Neural cell (in vitro differentiated cells): ENCODE results near the gene KIAA1143. TPM values are rescaled to one million over a fixed set of nuclear protein-coding genes. Genes with fewer than 3 reads are reported as not detected.

ENCODE experiments used
- H2AFZ ChIP-seq: fragments of 200-600, 300-800 bp; sonication (generic), shearing (Covaris generic); 2 replicates; pipeline ENCODE4 v1.6.0; 2014; ENCODE audit warnings: low read depth, mild to moderate bottlenecking, antibody characterized with exemption, low read length, moderate library complexity
- H3F3A ChIP-seq: fragments of 200-600 bp; shearing (Covaris generic); 2 replicates; pipeline ENCODE4 v1.6.1; 2016; ENCODE audit warnings: mild to moderate bottlenecking, moderate library complexity, mixed read lengths, antibody characterized with exemption, low read length; ENCODE audit not compliant: insufficient read depth, poor library complexity, severe bottlenecking
- H3K27ac ChIP-seq: fragments of 200-600, 300-800 bp; sonication (generic), shearing (Covaris generic); 2 replicates; pipeline ENCODE4 v1.5.1; 2014; ENCODE audit warnings: mild to moderate bottlenecking, low read length, moderate library complexity
- H3K27me3 ChIP-seq: fragments of 300-800, 200-600 bp; sonication (generic), shearing (Covaris generic); 2 replicates; pipeline ENCODE4 v1.6.0; 2014; ENCODE audit warnings: mild to moderate bottlenecking, low read depth, low read length, moderate library complexity; ENCODE audit not compliant: insufficient read depth
- H3K36me3 ChIP-seq: fragments of 300-800, 200-600 bp; sonication (generic), shearing (Covaris generic); 2 replicates; pipeline ENCODE4 v1.5.1; 2014; ENCODE audit warnings: mild to moderate bottlenecking, antibody characterized with exemption, low read length, moderate library complexity; ENCODE audit not compliant: insufficient read depth
- H3K4me2 ChIP-seq: fragments of 300-800, 200-600 bp; sonication (generic), shearing (Covaris generic); 2 replicates; pipeline ENCODE4 v1.6.0; 2014; ENCODE audit warnings: mild to moderate bottlenecking, low read length
- H3K4me3 ChIP-seq: fragments of 300-800, 200-600 bp; sonication (generic), shearing (Covaris generic); 2 replicates; pipeline ENCODE4 v1.5.1; 2014; ENCODE audit warnings: mild to moderate bottlenecking, low read length, moderate library complexity
- H3K79me2 ChIP-seq: fragments of 200-600 bp; shearing (Covaris generic); replicated peaks from 2 replicates; pipeline ENCODE4 v1.6.0; 2014; ENCODE audit warnings: mild to moderate bottlenecking, low read length, moderate library complexity; ENCODE audit not compliant: insufficient read depth
- H3K9ac ChIP-seq: fragments of 300-800, 200-600 bp; sonication (generic), shearing (Covaris generic); 2 replicates; pipeline ENCODE4 v1.6.1; 2016; ENCODE audit warnings: mild to moderate bottlenecking, low read length, mixed read lengths
- H3K9me2 ChIP-seq: fragments of 200-600 bp; shearing (Covaris generic); 2 replicates; pipeline ENCODE4 v1.6.1; 2016; ENCODE audit warnings: mild to moderate bottlenecking, low read length, mixed read lengths; ENCODE audit not compliant: insufficient read depth
- H3K9me3 ChIP-seq: fragments of 200-600, 300-800 bp; sonication (generic), shearing (Covaris generic); 2 replicates; pipeline ENCODE4 v1.6.1; 2016; ENCODE audit warnings: mild to moderate bottlenecking, mixed run types, low read length, moderate library complexity, mixed read lengths
- H4K20me1 ChIP-seq: fragments of 200-600 bp; shearing (Covaris generic); 2 replicates; pipeline ENCODE4 v1.6.1; 2016; ENCODE audit warnings: mild to moderate bottlenecking, mixed run types; ENCODE audit not compliant: insufficient read depth
- CTCF ChIP-seq: fragments of 450-650 bp; IDR thresholded peaks from 2 replicates; pipeline ENCODE4 v1.5.1; 2014; ENCODE audit warnings: antibody characterized with exemption, mild to moderate bottlenecking, moderate library complexity; ENCODE audit not compliant: poor library complexity, severe bottlenecking
- EP300 ChIP-seq: fragments of 450-650 bp; conservative IDR thresholded peaks from 2 replicates; pipeline ENCODE4 v1.6.1; 2014; ENCODE audit warnings: antibody characterized with exemption, mild to moderate bottlenecking, moderate library complexity; ENCODE audit not compliant: poor library complexity, severe bottlenecking
- EZH2 ChIP-seq: fragments of 200-600, 300-800 bp; shearing (Covaris generic), sonication (generic); IDR thresholded peaks from 2 replicates; pipeline ENCODE4 v1.6.1; 2014; ENCODE audit warnings: antibody characterized with exemption, low read length, borderline replicate concordance, mild to moderate bottlenecking; ENCODE audit not compliant: insufficient read depth, poor library complexity, severe bottlenecking
- MXI1 ChIP-seq: fragments of 450-650 bp; conservative IDR thresholded peaks from 2 replicates; pipeline ENCODE4 v1.6.1; 2014; ENCODE audit warnings: antibody characterized with exemption, mild to moderate bottlenecking; ENCODE audit not compliant: poor library complexity, severe bottlenecking
- POLR2AphosphoS5 ChIP-seq: IDR thresholded peaks from 2 replicates; pipeline ENCODE4 v1.6.1; 2012
- RAD21 ChIP-seq: fragments of 450-650 bp; conservative IDR thresholded peaks from 2 replicates; pipeline ENCODE4 v1.6.1; 2014; ENCODE audit warnings: antibody characterized with exemption, mild to moderate bottlenecking, moderate library complexity
- REST ChIP-seq: IDR thresholded peaks from 2 replicates; pipeline ENCODE4 v1.6.1; 2012; ENCODE audit warnings: borderline replicate concordance
- SMC3 ChIP-seq: fragments of 450-650 bp; conservative IDR thresholded peaks from 2 replicates; pipeline ENCODE4 v1.6.1; 2014; ENCODE audit warnings: antibody characterized with exemption, mild to moderate bottlenecking, moderate library complexity; ENCODE audit not compliant: poor library complexity
- TAF1 ChIP-seq: IDR thresholded peaks from 2 replicates; pipeline ENCODE4 v1.6.1; 2012; ENCODE audit warnings: low read depth
- polyA plus RNA-seq: library from polyadenylated mRNA; depleted of rRNA; stranded (reverse); fragments of >200 nt; gene quantifications from 2 replicates; pipeline ENCODE4 v1.2.3, GENCODE V29; 2014

The KIAA1143 gene
- polyA plus RNA-seq, 1 donor from 2014 or later = 18.4 TPM

GRCh38 chr3:44762170-44762677 is 805 bp upstream of the KIAA1143 start:
- H3K36me3 ChIP-seq = peaks cover 14% of the 10 kb centered on the region
- no peak for TF ChIP-seq CTCF
- no peak for TF ChIP-seq TAF1
- no peak for TF ChIP-seq SMC3
- TF ChIP-seq POLR2AphosphoS5 = no peak
- no peak for TF ChIP-seq REST
- TF ChIP-seq MXI1 = no peak
- no peak for TF ChIP-seq EP300
- TF ChIP-seq RAD21 = no peak
- no peak for TF ChIP-seq EZH2
- H2AFZ ChIP-seq = peak overlapping the region; percentile 61
- no peaks in the 10 kb centered on the region for H3K9me2 ChIP-seq
- H3K9me3 ChIP-seq = peaks cover 8% of the 10 kb centered on the region
- no peaks in the 10 kb centered on the region for H3F3A ChIP-seq
- peak overlapping the region; percentile 77 for H3K4me2 ChIP-seq
- H3K4me3 ChIP-seq = peak overlapping the region; percentile 78
- H3K79me2 ChIP-seq = peaks cover 23% of the 10 kb centered on the region
- no peaks in the 10 kb centered on the region for H3K27me3 ChIP-seq
- H3K9ac ChIP-seq = peak overlapping the region; percentile 40
- H4K20me1 ChIP-seq = no peaks in the 10 kb centered on the region
- H3K27ac ChIP-seq = no peak overlapping the region

- Histone ChIP-seq H3K9ac (peak overlapping the region; percentile 68), H3K79me2 (peaks cover 21% of the 10 kb centered on the region), H3K36me3 (peaks cover 16% of the 10 kb centered on the region)
Observed at GRCh38 chr3:44761101-44761423, 357 bp downstream of the KIAA1143 start.

More at GRCh38 chr3:44761101-44761423, 357 bp downstream of the KIAA1143 start:
- H3K27ac ChIP-seq = peak overlapping the region; percentile 69
- no peaks in the 10 kb centered on the region for H3K9me2 ChIP-seq
- peak overlapping the region; percentile 78 for H3K4me3 ChIP-seq
- H3K9me3 ChIP-seq = peaks cover 8% of the 10 kb centered on the region
- H3F3A ChIP-seq = no peaks in the 10 kb centered on the region
- peak overlapping the region; percentile 85 for H2AFZ ChIP-seq
- TF ChIP-seq POLR2AphosphoS5 (no peak), SMC3 (no peak), RAD21 (no peak), EZH2 (no peak), CTCF (no peak), REST (no peak), TAF1 (no peak), EP300 (no peak), MXI1 (no peak)
- H4K20me1 ChIP-seq = no peaks in the 10 kb centered on the region
- peak overlapping the region; percentile 94 for H3K4me2 ChIP-seq
- no peaks in the 10 kb centered on the region for H3K27me3 ChIP-seq
